Measurements from ENCODE around the gene DCAF11. TPM values are rescaled to one million over a fixed set of nuclear protein-coding genes. Genes with fewer than 3 reads are reported as not detected.
A peak's percentile ranks its signal among the peaks of the same experiment; 100 is the strongest.

Gene DCAF11
- total and polyA plus RNA-seq, 2 of the 13 experiments (the other 11 are each of a cell fraction or from before 2014, with no cell fraction given), result 150 to 257 TPM

DNA sequence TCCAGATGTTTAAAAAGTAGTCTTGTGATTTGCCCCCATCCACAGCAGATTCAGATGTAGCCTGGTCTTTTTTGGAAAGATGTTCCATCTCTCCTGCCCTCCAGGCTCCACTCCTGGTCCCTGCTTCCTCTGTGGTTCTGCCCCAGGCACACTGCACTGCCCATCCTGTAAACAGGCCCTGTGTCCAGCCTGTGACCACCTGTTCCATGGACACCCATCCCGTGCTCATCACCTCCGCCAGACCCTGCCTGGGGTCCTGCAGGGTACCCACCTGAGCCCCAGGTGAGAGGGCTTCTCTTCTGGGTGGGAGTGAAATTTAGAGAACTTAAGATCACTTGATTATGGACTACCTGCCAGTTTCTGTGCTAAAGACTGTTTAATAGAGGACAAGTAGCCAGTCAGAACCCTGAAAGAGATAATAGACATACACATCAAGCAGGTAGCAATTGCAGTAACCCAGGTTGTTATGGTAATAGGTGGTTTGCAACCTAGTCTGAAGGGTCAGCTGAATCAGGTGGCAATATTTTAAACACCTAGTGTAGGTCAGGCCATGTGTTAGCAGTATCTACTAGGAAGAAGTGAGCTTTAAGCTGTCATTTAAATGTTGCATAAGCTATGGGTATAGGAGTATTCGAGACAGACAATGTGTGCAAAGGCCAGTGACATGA lies 34.9 kb downstream of the DCAF11 start (continued):
- TF ChIP-seq, protein P1, sequence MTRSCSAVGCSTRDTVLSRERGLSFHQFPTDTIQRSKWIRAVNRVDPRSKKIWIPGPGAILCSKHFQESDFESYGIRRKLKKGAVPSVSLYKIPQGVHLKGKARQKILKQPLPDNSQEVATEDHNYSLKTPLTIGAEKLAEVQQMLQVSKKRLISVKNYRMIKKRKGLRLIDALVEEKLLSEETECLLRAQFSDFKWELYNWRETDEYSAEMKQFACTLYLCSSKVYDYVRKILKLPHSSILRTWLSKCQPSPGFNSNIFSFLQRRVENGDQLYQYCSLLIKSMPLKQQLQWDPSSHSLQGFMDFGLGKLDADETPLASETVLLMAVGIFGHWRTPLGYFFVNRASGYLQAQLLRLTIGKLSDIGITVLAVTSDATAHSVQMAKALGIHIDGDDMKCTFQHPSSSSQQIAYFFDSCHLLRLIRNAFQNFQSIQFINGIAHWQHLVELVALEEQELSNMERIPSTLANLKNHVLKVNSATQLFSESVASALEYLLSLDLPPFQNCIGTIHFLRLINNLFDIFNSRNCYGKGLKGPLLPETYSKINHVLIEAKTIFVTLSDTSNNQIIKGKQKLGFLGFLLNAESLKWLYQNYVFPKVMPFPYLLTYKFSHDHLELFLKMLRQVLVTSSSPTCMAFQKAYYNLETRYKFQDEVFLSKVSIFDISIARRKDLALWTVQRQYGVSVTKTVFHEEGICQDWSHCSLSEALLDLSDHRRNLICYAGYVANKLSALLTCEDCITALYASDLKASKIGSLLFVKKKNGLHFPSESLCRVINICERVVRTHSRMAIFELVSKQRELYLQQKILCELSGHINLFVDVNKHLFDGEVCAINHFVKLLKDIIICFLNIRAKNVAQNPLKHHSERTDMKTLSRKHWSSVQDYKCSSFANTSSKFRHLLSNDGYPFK (CRISPR knock-in tag; IDR thresholded peaks at IDR 0.05; ENCODE audit: borderline replicate concordance), result 0 out of 2 replicates have a peak, but pooled peaks have one; percentile 0
- TF ChIP-seq TMF1 (CRISPR knock-in tag; IDR thresholded peaks at IDR 0.05; ENCODE audit: low read depth) (peak; percentile 53; the same call in 1 of the 2 replicates), CENPT (CRISPR knock-in tag; IDR thresholded peaks at IDR 0.05; ENCODE audit: low read depth) (0 out of 2 replicates have a peak, but pooled peaks have one; percentile 67), RBFOX2 (IDR thresholded peaks at IDR 0.05; ENCODE audit: low read depth, low read length) (0 out of 2 replicates have a peak, but pooled peaks have one; percentile 29), ZNF562 (CRISPR knock-in tag; IDR thresholded peaks at IDR 0.05; ENCODE audit: borderline replicate concordance) (no peak)
- TF ChIP-seq, protein P2, sequence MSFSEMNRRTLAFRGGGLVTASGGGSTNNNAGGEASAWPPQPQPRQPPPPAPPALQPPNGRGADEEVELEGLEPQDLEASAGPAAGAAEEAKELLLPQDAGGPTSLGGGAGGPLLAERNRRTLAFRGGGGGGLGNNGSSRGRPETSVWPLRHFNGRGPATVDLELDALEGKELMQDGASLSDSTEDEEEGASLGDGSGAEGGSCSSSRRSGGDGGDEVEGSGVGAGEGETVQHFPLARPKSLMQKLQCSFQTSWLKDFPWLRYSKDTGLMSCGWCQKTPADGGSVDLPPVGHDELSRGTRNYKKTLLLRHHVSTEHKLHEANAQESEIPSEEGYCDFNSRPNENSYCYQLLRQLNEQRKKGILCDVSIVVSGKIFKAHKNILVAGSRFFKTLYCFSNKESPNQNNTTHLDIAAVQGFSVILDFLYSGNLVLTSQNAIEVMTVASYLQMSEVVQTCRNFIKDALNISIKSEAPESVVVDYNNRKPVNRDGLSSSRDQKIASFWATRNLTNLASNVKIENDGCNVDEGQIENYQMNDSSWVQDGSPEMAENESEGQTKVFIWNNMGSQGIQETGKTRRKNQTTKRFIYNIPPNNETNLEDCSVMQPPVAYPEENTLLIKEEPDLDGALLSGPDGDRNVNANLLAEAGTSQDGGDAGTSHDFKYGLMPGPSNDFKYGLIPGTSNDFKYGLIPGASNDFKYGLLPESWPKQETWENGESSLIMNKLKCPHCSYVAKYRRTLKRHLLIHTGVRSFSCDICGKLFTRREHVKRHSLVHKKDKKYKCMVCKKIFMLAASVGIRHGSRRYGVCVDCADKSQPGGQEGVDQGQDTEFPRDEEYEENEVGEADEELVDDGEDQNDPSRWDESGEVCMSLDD (CRISPR knock-in tag; IDR thresholded peaks at IDR 0.05; ENCODE audit: borderline replicate concordance), result no peak
- TF ChIP-seq, protein P3, sequence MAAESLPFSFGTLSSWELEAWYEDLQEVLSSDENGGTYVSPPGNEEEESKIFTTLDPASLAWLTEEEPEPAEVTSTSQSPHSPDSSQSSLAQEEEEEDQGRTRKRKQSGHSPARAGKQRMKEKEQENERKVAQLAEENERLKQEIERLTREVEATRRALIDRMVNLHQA (CRISPR knock-in tag; IDR thresholded peaks at IDR 0.05), result no peak
- TF ChIP-seq, protein P4, sequence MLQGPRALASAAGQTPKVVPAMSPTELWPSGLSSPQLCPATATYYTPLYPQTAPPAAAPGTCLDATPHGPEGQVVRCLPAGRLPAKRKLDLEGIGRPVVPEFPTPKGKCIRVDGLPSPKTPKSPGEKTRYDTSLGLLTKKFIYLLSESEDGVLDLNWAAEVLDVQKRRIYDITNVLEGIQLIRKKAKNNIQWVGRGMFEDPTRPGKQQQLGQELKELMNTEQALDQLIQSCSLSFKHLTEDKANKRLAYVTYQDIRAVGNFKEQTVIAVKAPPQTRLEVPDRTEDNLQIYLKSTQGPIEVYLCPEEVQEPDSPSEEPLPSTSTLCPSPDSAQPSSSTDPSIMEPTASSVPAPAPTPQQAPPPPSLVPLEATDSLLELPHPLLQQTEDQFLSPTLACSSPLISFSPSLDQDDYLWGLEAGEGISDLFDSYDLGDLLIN (CRISPR knock-in tag; IDR thresholded peaks at IDR 0.05; ENCODE audit: borderline replicate concordance), result no peak
- TF ChIP-seq, protein P5, sequence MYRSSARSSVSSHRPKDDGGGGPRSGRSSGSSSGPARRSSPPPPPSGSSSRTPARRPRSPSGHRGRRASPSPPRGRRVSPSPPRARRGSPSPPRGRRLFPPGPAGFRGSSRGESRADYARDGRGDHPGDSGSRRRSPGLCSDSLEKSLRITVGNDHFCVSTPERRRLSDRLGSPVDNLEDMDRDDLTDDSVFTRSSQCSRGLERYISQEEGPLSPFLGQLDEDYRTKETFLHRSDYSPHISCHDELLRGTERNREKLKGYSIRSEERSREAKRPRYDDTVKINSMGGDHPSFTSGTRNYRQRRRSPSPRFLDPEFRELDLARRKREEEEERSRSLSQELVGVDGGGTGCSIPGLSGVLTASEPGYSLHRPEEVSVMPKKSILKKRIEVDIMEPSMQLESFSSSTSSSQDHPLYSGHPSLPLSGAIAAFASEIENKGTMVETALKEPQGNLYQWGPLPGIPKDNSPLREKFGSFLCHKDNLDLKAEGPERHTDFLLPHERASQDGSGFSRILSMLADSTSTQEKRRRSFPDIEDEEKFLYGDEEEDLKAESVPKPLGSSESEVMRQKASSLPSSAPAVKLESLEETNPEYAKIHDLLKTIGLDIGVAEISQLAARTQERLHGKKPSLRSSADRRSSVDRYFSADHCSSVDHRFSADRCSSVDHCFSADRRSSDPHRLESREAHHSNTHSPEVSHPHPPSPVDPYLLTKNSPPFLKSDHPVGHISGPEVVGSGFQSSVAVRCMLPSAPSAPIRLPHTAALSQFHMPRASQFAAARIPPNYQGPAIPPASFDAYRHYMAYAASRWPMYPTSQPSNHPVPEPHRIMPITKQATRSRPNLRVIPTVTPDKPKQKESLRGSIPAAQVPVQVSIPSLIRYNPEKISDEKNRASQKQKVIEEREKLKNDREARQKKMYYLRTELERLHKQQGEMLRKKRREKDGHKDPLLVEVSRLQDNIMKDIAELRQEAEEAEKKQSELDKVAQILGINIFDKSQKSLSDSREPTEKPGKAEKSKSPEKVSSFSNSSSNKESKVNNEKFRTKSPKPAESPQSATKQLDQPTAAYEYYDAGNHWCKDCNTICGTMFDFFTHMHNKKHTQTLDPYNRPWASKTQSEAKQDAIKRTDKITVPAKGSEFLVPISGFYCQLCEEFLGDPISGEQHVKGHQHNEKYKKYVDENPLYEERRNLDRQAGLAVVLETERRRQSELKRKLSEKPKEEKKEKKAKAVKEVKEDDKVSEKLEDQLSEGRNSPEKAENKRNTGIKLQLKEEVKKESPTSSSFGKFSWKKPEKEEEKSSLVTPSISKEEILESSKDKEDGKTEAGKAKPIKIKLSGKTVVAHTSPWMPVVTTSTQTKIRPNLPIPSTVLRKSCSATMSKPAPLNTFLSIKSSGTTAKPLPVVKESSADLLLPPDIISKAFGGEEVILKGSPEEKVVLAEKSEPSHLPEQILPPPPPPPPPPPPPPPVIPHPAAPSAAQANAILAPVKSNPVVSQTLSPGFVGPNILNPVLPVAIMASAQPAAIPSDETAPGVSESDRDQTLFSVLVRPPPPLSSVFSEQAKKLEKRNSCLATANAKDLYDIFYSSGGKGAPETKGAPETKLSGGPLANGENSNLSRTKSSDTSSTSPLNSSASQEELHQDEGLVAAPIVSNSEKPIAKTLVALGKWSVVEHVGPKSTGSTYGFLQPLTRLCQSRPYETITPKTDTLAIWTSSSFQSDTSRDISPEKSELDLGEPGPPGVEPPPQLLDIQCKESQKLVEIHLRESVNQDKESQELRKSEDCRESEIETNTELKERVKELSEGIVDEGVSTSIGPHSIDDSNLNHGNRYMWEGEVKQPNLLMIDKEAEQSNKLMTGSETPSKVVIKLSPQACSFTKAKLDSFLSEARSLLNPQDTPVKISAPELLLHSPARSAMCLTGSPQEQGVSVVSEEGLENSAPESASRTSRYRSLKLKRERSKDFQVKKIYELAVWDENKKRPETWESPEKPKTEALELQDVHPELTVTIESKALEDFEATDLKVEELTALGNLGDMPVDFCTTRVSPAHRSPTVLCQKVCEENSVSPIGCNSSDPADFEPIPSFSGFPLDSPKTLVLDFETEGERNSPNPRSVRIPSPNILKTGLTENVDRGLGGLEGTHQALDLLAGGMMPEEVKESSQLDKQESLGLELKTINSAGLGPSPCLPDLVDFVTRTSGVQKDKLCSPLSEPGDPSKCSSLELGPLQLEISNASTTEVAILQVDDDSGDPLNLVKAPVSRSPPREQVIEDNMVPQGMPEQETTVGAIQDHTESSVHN (CRISPR knock-in tag; IDR thresholded peaks at IDR 0.05), result 0 out of 2 replicates have a peak, but pooled peaks have one; percentile 68
- TF ChIP-seq, protein P6, sequence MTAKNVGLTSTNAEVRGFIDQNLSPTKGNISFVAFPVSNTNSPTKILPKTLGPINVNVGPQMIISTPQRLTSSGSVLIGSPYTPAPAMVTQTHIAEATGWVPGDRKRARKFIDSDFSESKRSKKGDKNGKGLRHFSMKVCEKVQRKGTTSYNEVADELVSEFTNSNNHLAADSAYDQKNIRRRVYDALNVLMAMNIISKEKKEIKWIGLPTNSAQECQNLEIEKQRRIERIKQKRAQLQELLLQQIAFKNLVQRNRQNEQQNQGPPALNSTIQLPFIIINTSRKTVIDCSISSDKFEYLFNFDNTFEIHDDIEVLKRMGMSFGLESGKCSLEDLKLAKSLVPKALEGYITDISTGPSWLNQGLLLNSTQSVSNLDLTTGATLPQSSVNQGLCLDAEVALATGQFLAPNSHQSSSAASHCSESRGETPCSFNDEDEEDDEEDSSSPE (CRISPR knock-in tag; IDR thresholded peaks at IDR 0.05), result no peak
